SK-N-SH (cell line): Measurements from ENCODE around the gene STARD8. TPM values are rescaled to one million over a fixed set of nuclear protein-coding genes. Genes with fewer than 3 reads are reported as not detected.

Experiments
- CTCF ChIA-PET: fragments of 300-600, 350-600 bp; formaldehyde crosslinking; extraction: SDS; loops from one replicate; lab custom pipeline; 2021; lab: Yijun Ruan, JAX
- POLR2A ChIA-PET: fragments of 350-600 bp; sonication (Branson Sonifier 250); formaldehyde crosslinking; extraction: SDS; loops from one replicate; lab custom pipeline; 2020; ENCODE audit warnings: antibody characterized with exemption, inconsistent platforms; lab: Yijun Ruan, JAX
- DNase-seq: peaks from one replicate; pipeline ENCODE4 v3.0.0; 2012
- H2AFZ ChIP-seq: fragments of 200-600 bp; sonication (generic); 2 replicates; pipeline ENCODE4 v1.8.1; 2016; ENCODE audit warnings: antibody characterized with exemption, mild to moderate bottlenecking, low read depth
- H3F3A ChIP-seq: fragments of 200-600 bp; sonication (generic); replicated peaks from 2 replicates; pipeline ENCODE3; 2016; ENCODE audit warnings: antibody characterized with exemption, mild to moderate bottlenecking; ENCODE audit not compliant: insufficient read depth
- H3K27ac ChIP-seq, 2 experiments: fragments of 200-500 bp in 1 of 2; fragments of 200-600 bp in 1 of 2; sonication (Bioruptor generic) in 1 of 2; sonication (generic), shearing (Covaris generic) in 1 of 2; 2 replicates each; pipeline versions ENCODE4 v1.5.1 to v1.6.1; 2014 to 2016; ENCODE audit warnings: low read depth in 2 of 2, inconsistent platforms in 1 of 2, low read length in 1 of 2, mild to moderate bottlenecking in 1 of 2, mixed read lengths in 1 of 2
- H3K27me3 ChIP-seq: fragments of 200-600 bp; sonication (generic), shearing (Covaris generic); 2 replicates; pipeline ENCODE4 v1.6.1; 2016; ENCODE audit warnings: mixed run types; ENCODE audit not compliant: insufficient read depth
- H3K36me3 ChIP-seq, 2 experiments: fragments of 200-500 bp in 1 of 2; fragments of 200-600 bp in 1 of 2; sonication (Bioruptor generic) in 1 of 2; sonication (generic) in 1 of 2; replicated peaks in 1 of 2; 2 replicates each; pipeline versions ENCODE3 to v1.5.1; 2014 to 2016; ENCODE audit warnings: low read length in 1 of 2, mild to moderate bottlenecking in 1 of 2; ENCODE audit not compliant: insufficient read depth in 2 of 2, control insufficient read depth in 1 of 2
- H3K4me1 ChIP-seq, 2 experiments: fragments of 200-500 bp in 1 of 2; fragments of 200-600 bp in 1 of 2; sonication (Bioruptor generic) in 1 of 2; sonication (generic), shearing (Covaris generic) in 1 of 2; 2 replicates each; pipeline versions ENCODE4 v1.5.1 to v1.6.1; 2014 to 2016; ENCODE audit warnings: low read depth in 1 of 2, low read length in 1 of 2, mixed run types in 1 of 2; ENCODE audit not compliant: insufficient read depth in 2 of 2, control insufficient read depth in 1 of 2
- H3K4me2 ChIP-seq: fragments of 200-600 bp; sonication (generic), shearing (Covaris generic); 2 replicates; pipeline ENCODE4 v1.6.1; 2017; ENCODE audit warnings: mixed run types
- H3K4me3 ChIP-seq, 2 experiments: fragments of 200-500 bp in 1 of 2; fragments of 200-600 bp in 1 of 2; sonication (Bioruptor generic) in 1 of 2; sonication (generic), shearing (Covaris generic) in 1 of 2; 2 replicates each; pipeline versions ENCODE4 v1.5.1 to v1.8.1; 2014 to 2016; ENCODE audit warnings: low read depth in 2 of 2, inconsistent platforms in 1 of 2, low read length in 1 of 2, mild to moderate bottlenecking in 1 of 2, mixed read lengths in 1 of 2, moderate library complexity in 1 of 2
- H3K79me2 ChIP-seq: fragments of 200-600 bp; sonication (generic); 2 replicates; pipeline ENCODE4 v1.8.1; 2017; ENCODE audit warnings: mild to moderate bottlenecking; ENCODE audit not compliant: insufficient read depth
- H3K9ac ChIP-seq: fragments of 200-600 bp; sonication (generic); 2 replicates; pipeline ENCODE4 v1.6.1; 2017; ENCODE audit warnings: mixed run types
- H3K9me2 ChIP-seq: fragments of 200-600 bp; sonication (generic); 2 replicates; pipeline ENCODE4 v1.6.1; 2017; ENCODE audit warnings: mixed run types
- H3K9me3 ChIP-seq: fragments of 200-600 bp; sonication (generic); 2 replicates; pipeline ENCODE4 v1.6.1; 2017; ENCODE audit warnings: mixed run types, mild to moderate bottlenecking, moderate library complexity
- H4K20me1 ChIP-seq: fragments of 200-600 bp; sonication (generic); 2 replicates; pipeline ENCODE4 v1.6.1; 2017; ENCODE audit warnings: mild to moderate bottlenecking, mixed run types; ENCODE audit not compliant: insufficient read depth
- CHD2 ChIP-seq: fragments of 150-350 bp; IDR thresholded peaks from 2 replicates; pipeline ENCODE4 v1.6.1; 2018; ENCODE audit warnings: low read length; ENCODE audit not compliant: partially characterized antibody
- ELF1 ChIP-seq: IDR thresholded peaks from 2 replicates; pipeline ENCODE4 v1.4.0; 2012
- EZH2phosphoT487 ChIP-seq: fragments of 200-600 bp; sonication (generic); IDR thresholded peaks from 2 replicates; pipeline ENCODE4 v1.6.1; 2017; ENCODE audit warnings: low read depth, mixed run types, mild to moderate bottlenecking, antibody characterized with exemption, moderate library complexity, borderline replicate concordance
- GABPA ChIP-seq: IDR thresholded peaks from 2 replicates; pipeline ENCODE4 v1.4.0; 2012; ENCODE audit warnings: low read depth, mild to moderate bottlenecking
- MXI1 ChIP-seq: IDR thresholded peaks from 2 replicates; pipeline ENCODE4 v1.6.1; 2012; ENCODE audit warnings: mild to moderate bottlenecking, low read depth, low read length, improper control_type of control experiment
- NFIC ChIP-seq: IDR thresholded peaks from 2 replicates; pipeline ENCODE4 v1.4.0; 2012; ENCODE audit warnings: borderline replicate concordance
- NRF1 ChIP-seq: IDR thresholded peaks from 2 replicates; pipeline ENCODE4 v1.6.1; 2012; ENCODE audit warnings: low read depth, mild to moderate bottlenecking, low read length
- POLR2AphosphoS5 ChIP-seq: IDR thresholded peaks from 2 replicates; pipeline ENCODE4 v1.6.1; 2012; ENCODE audit warnings: low read depth, low read length
- RCOR1 ChIP-seq: fragments of 150-350 bp; IDR thresholded peaks from 2 replicates; pipeline ENCODE4 v1.6.1; 2017; ENCODE audit warnings: antibody characterized with exemption, low read length
- RXRA ChIP-seq: IDR thresholded peaks from 2 replicates; pipeline ENCODE4 v1.4.0; 2012; ENCODE audit warnings: low read depth, mild to moderate bottlenecking, borderline replicate concordance
- SIN3A ChIP-seq: IDR thresholded peaks from 2 replicates; pipeline ENCODE4 v1.6.1; 2012; ENCODE audit warnings: low read depth, mild to moderate bottlenecking, low read length, moderate library complexity, borderline replicate concordance
- TAF1 ChIP-seq: IDR thresholded peaks from 2 replicates; pipeline ENCODE4 v1.6.1; 2012; ENCODE audit warnings: low read depth, mild to moderate bottlenecking, low read length, moderate library complexity, borderline replicate concordance
- TCF12 ChIP-seq: IDR thresholded peaks from 2 replicates; pipeline ENCODE4 v1.4.0; 2012
- TEAD4 ChIP-seq: IDR thresholded peaks from 2 replicates; pipeline ENCODE4 v1.4.0; 2012; ENCODE audit warnings: mild to moderate bottlenecking, borderline replicate concordance; ENCODE audit not compliant: insufficient read depth
- WGBS: methylation state at CpG from one replicate; pipeline ENCODE4 v1.1.6; 2017; ENCODE audit warnings: low lambda C conversion rate; 5-methylcytosine and 5-hydroxymethylcytosine counted together
- polyA plus RNA-seq, 3 experiments: library from polyadenylated mRNA; depleted of rRNA; stranded (reverse); fragments of >200 nt; gene quantifications; 2 replicates each; pipeline ENCODE4 v1.2.3, GENCODE V29; 2012
- TF ChIP-seq, protein P1 (sequence below): fragments of 200-600 bp; sonication (generic); IDR thresholded peaks from 2 replicates; pipeline ENCODE4 v1.6.1; 2017; ENCODE audit warnings: antibody characterized with exemption, mild to moderate bottlenecking, moderate library complexity
- TF ChIP-seq, protein P2 (sequence below): IDR thresholded peaks from 2 replicates; pipeline ENCODE4 v1.4.0; 2012; ENCODE audit warnings: low read depth
- TF ChIP-seq, protein P3 (sequence below): IDR thresholded peaks from 2 replicates; pipeline ENCODE4 v1.4.0; 2012; ENCODE audit warnings: low read depth, borderline replicate concordance
- TF ChIP-seq, protein P4 (sequence below): IDR thresholded peaks from 2 replicates; pipeline ENCODE4; 2012
- TF ChIP-seq, protein P5 (sequence below): fragments of 150-350 bp; IDR thresholded peaks from 2 replicates; pipeline ENCODE4 v1.6.1; 2016; ENCODE audit warnings: mild to moderate bottlenecking, low read depth, low read length

Gene STARD8
- polyA plus RNA-seq, 1 of the 3 experiments (the other 2 are of a cell fraction), result 2.6 TPM

DNA sequence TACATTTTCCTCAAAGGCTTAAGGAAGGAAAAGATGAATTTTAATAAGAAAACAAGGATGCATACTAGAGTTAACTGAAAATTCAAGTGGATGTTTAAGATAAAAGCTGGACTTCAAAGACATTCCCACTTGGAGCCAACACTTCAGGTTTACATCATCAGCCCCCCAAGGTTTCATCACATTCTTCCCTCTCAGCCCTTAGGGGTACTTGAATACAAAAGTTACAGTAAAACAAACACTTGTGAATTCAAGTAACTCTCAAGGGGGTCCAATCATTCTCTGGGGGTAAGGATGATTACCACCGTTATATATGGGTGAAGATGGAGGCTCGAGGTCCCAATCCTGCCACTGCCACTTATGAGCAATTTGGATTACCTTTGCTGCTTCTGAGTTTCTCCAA lies 36.1 kb downstream of the STARD8 start:
- no peak for DNase-seq
- CTCF ChIA-PET, result no interaction called here
- POLR2A ChIA-PET, result no interaction called here
- Histone ChIP-seq H3F3A (no peaks in the 10 kb centered on the region), H3K27ac (no peak overlapping the region), H3K9me3 (no peaks in the 10 kb centered on the region), H3K9ac (no peak overlapping the region), H2AFZ (no peak overlapping the region), H3K4me2 (no peak overlapping the region), H3K9me2 (no peaks in the 10 kb centered on the region), H3K4me1 (no peaks in the 10 kb centered on the region; a peak in 1 of 4 replicates), H4K20me1 (no peaks in the 10 kb centered on the region), H3K36me3 (no peaks in the 10 kb centered on the region), H3K4me3 (no peak overlapping the region), H3K27me3 (no peaks in the 10 kb centered on the region; the same call in 1 of the 2 replicates), H3K79me2 (no peaks in the 10 kb centered on the region)
- no peak for TF ChIP-seq GABPA
- TF ChIP-seq TCF12, result no peak
- TF ChIP-seq SIN3A, result no peak
- no peak for TF ChIP-seq TEAD4
- no peak for TF ChIP-seq RXRA
- TF ChIP-seq, protein P1, sequence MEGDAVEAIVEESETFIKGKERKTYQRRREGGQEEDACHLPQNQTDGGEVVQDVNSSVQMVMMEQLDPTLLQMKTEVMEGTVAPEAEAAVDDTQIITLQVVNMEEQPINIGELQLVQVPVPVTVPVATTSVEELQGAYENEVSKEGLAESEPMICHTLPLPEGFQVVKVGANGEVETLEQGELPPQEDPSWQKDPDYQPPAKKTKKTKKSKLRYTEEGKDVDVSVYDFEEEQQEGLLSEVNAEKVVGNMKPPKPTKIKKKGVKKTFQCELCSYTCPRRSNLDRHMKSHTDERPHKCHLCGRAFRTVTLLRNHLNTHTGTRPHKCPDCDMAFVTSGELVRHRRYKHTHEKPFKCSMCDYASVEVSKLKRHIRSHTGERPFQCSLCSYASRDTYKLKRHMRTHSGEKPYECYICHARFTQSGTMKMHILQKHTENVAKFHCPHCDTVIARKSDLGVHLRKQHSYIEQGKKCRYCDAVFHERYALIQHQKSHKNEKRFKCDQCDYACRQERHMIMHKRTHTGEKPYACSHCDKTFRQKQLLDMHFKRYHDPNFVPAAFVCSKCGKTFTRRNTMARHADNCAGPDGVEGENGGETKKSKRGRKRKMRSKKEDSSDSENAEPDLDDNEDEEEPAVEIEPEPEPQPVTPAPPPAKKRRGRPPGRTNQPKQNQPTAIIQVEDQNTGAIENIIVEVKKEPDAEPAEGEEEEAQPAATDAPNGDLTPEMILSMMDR, result no peak
- TF ChIP-seq, protein P2, sequence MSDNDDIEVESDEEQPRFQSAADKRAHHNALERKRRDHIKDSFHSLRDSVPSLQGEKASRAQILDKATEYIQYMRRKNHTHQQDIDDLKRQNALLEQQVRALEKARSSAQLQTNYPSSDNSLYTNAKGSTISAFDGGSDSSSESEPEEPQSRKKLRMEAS, result no peak
- TF ChIP-seq EZH2phosphoT487, result no peak
- TF ChIP-seq RCOR1, result no peak
- no peak for TF ChIP-seq TAF1
- TF ChIP-seq MXI1, result no peak
- TF ChIP-seq, protein P3, sequence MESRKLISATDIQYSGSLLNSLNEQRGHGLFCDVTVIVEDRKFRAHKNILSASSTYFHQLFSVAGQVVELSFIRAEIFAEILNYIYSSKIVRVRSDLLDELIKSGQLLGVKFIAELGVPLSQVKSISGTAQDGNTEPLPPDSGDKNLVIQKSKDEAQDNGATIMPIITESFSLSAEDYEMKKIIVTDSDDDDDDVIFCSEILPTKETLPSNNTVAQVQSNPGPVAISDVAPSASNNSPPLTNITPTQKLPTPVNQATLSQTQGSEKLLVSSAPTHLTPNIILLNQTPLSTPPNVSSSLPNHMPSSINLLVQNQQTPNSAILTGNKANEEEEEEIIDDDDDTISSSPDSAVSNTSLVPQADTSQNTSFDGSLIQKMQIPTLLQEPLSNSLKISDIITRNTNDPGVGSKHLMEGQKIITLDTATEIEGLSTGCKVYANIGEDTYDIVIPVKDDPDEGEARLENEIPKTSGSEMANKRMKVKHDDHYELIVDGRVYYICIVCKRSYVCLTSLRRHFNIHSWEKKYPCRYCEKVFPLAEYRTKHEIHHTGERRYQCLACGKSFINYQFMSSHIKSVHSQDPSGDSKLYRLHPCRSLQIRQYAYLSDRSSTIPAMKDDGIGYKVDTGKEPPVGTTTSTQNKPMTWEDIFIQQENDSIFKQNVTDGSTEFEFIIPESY, result no peak
- TF ChIP-seq NRF1, result no peak
- TF ChIP-seq, protein P4, sequence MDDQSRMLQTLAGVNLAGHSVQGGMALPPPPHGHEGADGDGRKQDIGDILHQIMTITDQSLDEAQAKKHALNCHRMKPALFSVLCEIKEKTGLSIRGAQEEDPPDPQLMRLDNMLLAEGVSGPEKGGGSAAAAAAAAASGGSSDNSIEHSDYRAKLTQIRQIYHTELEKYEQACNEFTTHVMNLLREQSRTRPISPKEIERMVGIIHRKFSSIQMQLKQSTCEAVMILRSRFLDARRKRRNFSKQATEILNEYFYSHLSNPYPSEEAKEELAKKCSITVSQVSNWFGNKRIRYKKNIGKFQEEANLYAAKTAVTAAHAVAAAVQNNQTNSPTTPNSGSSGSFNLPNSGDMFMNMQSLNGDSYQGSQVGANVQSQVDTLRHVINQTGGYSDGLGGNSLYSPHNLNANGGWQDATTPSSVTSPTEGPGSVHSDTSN, result no peak
- TF ChIP-seq POLR2AphosphoS5, result no peak
- TF ChIP-seq, protein P5, sequence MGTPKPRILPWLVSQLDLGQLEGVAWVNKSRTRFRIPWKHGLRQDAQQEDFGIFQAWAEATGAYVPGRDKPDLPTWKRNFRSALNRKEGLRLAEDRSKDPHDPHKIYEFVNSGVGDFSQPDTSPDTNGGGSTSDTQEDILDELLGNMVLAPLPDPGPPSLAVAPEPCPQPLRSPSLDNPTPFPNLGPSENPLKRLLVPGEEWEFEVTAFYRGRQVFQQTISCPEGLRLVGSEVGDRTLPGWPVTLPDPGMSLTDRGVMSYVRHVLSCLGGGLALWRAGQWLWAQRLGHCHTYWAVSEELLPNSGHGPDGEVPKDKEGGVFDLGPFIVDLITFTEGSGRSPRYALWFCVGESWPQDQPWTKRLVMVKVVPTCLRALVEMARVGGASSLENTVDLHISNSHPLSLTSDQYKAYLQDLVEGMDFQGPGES, result no peak
- TF ChIP-seq CHD2, result no peak
- no peak for TF ChIP-seq NFIC
- no peak for TF ChIP-seq ELF1
- WGBS, result 63% methylated on average over 2 of the region's 2 CpGs
